Left hindlimb (tissue), 1 donor: ENCODE results near the gene KLK8.
"Not testable (repeated sequence)": the region's sequence is repeated elsewhere in the genome, so short reads cannot be mapped to it uniquely, and the experiment has no call there.

Experiments used
- DNase-seq: peaks from one replicate; pipeline ENCODE4 v3.0.0-alpha.2; 2018

Gene KLK8

DNA sequence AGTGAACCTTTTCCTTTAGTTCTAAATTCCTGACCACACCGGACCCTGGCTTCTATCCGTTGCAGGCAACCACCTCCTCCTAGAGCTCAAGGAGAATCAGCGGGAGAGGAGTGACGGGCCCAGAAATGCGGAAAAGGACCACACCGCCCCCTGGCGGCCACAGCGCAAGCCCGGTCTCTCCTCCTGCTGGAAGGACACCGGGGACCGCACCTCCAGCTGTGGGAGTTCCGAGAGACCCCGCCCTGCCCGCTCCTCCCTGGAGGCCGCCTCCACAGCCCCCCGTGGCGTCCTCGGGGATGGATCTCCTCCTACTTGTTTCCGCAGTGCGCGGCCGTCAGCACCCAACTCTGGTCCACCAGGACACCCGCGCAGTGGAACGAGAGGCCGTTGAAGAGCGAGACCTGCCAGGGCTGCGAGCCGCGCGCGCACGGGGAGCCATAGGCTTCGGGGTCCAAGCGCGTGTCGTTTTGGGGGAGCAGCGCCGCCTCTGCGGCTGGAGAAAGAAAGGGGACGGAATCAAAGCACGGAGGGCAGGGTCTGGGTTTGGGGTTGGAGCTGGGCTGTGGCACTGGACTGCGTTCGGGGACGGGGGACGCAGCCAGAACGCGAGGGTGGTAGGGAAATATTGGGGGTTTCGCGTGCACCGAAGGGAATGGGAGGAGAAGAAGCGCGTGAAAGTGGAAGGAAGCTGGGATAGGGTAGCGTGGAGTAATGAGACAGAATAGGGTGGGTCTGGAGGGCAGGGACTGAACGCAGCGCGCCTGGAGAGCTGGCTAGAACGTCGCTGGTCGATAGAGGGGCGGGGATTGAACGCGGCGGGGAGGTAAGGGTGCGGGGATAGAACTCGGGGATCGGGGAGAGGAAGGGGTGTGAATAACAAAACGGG, 15.6 kb upstream of the KLK8 start:
- no peak for DNase-seq

DNA sequence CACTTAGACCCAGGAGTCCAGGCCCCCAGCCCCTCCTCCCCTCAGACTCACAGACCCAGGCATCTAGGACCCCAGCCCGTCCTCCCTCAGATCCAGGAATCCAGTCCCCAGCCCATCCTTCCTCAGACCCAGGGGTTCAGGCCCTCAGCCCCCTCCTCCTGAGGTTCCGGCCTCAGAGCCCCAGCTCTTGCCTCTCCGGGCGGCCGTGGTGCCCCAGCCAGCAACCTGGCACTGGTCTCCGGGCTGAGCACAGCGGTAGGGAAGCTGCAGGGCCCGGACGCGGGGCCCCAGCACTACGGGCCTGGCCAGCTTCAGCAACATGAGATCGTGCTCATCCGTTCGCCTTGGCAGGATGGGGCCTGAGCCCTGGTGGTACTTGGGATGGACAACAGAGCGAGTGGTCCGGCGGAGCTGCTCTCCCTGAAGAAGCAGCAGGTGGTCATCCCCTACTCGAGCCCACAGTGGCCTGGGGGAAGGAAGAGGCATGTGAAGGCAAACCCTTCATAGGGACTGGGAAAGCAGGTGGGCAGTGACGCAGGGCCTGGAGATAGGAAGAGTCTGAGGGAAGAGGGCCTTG, 14.4 kb upstream of the KLK8 start:
- DNase-seq, result no peak

DNA sequence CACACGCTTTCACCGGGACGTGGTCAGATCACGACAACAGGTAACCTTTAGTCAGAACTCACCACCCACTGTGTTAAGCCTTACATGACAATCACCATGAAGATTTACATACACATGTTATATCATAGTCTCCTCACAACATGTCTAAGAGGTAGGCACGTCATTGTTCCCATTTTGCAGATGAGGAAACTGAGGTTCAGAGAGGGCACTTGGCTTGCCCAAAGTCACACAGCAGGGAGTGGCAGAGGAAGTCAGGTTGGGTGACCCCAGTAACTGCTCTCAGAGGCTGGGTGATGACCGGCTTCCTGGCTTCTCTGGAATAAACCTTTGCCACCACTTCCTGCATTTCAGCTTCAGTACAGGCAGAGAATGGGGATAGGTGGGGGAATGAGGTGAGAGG, 12.8 kb upstream of the KLK8 start:
- no peak for DNase-seq

DNA sequence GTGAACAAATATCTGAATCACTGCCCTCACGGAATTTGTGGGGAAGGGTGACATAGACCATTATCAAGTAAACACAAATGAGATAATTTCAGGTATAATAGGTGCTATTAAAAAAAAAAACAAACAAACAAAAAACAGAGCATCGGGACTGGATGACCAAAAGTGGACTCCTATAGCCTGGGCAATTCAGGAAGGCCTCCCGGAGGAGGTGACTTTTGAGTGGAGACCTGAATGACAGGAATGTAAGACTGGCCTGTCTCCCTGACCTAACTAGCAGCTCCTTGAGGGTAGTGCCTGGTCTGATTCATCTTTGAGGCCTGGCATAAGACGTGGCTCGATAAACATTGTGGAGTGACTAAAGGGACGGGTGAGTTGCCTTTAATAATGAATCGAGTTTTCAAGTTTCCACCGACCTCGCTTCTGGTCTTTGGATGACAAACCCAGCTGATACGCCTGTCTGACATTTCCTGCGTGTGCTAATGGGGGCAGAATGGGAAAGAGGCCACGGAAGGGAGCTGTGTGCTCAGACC, 11.3 kb upstream of the KLK8 start:
- no peak for DNase-seq

DNA sequence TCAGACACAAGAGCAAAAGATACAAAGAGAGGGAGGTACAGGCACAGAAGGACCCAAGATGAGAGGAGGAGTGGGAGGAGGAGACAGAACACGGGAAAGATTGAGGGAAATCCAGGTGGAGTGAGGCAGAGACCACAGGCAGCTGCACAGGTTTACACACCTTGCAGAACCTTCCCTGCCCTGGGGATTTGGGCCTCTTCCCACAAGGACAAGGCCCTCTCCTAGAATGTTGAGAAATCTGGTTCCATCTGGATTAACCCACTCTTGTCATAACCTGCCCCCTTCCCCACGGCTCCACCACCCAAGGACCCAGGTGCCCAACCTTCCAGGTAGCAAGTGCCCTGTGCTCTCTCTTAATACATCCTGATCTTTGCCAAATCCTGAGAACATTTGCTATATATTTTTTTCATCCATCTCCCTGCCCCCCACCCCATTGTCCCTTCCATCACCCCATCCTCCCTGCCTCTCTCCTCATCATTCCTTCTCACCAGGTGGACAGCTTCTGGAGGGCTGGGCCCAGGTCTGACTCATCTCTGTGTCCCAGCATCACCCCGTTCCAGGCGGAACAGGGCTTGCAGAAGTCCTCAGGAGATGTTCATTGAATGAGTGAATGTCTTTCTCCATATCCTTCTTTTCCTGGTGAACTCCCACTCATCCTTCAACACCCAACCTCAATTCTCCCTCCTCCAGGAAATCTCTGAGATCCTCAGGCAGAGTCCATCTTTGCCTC, 8.8 kb upstream of the KLK8 start:
- DNase-seq, result no peak

DNA sequence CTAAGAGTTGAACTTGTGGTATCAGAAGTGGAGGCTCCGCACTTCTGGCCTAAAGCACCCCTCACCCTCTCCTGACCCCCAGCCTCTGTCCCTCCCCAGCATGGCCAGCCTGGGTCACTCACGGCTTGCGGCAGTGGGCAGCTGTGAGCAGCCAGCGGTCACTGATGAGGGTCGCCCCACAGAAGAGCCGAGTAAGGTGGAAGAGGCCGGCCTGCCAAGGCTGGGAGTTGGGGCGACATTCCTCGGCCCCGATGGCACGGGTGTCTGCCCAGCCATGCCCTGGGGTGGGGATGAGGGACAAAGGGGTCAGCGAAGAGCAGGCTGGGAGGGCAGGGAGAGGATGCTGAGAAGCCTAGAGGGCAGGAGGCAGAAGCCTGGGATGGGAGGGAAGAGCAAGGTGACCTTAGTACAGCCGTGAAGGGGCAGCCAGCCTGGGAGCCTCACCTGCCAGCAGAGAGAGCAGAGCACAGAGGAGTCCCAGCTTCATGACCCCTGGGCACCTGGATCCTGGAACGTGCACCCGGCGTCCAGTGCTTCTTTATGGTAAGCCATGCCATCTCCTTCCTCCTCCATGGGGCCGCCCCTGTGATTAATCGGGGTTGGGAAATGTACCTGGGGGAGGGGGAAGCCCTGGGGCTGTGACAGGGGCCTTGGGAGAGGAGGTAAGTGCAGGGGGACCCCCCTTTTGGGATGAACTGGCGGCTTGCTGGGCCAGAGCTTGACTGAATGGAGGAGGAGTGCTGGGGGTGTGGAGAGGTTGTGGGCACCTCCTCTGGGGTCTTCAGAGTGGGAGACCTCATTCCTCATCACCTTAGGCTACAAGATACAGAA, 7.9 kb upstream of the KLK8 start:
- DNase-seq, result no peak

DNA sequence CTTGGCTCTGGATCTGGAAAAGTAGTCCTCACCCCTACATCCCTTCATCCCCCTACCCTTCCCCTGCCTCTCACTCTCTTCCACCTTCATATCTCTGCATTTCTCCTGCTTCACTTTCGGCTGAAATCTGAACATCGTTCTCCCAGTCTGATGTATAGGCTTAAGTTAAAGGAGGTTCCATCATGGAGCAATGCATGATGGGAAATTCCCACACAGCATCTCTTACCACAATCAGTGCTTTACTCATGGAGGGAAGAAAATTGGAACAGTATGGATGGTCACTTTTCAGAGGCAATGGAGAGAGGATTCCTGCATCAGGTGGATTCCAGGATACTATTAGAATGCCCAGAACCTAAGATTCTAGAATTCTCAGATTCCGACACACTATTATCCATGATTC, 6.1 kb upstream of the KLK8 start:
- DNase-seq, result no peak

DNA sequence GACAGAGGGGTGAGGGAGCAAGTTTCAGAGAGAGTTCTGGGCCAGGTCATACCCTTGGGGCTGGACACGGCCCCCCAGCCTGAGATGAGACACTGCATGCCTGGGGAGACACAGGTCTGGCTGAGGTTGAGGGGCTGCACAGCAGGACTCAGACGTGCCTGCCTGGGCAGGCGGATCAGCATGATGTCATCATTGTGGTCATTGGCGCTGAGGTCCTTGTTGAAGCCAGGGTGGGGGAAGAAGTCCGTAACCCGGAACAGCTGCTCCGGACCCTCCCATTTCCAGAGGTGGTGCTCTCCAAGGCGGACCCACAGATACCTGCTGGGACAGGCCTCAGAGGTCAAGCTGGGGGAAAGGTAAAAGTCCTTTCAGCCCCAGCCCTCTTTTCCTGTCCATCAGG, 5.0 kb upstream of the KLK8 start:
- DNase-seq, result no peak

DNA sequence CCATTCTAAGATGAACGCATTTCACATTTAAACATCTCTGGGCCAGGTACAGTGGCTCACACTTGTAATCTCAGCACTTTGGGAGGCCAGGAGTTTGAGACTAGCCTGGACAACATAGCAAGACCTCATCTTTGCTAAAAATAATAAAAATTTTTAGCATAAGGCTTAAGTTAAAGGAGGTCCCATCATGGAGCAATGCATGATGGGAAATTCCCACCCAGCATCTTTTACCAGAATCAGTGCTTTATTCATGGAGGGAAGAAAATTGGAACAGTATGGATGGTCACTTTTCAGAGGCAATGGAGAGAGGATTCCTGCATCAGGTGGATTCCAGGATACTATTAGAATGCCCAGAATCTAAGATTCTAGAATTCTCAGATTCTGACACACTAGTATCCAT, 3.8 kb upstream of the KLK8 start:
- DNase-seq, result no peak

DNA sequence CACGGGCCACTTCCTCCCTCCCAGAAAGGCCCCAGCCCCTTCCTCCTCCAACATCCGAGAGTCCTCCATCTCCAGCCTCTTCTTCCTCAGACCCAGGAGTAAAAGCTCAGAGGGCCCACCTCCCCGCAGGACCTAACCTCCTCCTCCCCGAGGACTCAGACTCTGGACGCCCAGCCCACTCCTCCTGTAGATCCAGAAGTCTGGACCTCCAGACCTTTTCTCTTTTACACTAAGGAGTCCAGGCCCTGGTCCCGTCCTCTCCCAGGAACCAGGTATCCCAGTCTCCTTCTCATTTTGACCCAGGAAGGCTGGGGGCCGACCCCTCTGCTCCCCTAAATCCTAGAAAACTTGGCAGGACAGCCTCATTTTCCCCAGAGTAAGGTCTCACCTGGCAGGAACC, 1.9 kb upstream of the KLK8 start:
- DNase-seq, result no peak

DNA sequence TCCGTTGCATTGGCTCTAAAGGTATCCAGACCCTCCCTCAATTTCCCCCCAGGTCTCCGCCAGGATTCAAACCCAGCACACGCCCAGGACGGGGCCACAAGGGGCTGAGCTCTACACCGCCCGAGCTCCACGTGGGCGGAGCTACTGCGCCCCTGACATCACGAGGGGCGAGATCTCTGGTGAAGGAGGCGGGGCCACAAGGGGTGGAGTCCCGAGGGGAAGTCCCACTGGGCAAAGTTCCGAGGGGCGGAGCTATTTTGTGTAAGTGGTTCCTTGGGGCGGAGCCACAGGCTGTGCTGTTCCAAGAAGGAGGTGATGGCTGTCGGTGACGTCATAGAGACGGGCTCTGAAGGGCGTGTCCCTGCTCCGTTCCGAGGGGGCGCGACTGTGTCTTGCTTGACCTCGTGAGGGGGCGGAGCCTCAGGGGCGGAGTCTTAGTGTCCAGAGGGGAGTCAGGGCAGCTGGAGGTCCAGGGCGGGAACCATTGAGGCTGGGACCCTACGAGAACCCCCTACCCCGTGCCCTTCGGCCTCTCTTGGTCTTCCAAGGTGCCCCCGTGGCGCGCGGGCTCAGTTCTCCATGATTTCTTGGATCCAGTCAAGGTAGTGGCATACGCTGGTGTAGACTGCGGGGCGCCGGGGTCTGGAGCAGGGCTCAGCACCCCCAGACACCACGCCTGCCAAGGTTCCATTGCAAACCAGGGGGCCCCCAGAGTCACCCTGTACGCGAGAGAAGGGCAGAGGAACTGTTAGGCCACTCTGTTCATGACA, 1.3 kb upstream of the KLK8 start:
- no peak for DNase-seq

DNA sequence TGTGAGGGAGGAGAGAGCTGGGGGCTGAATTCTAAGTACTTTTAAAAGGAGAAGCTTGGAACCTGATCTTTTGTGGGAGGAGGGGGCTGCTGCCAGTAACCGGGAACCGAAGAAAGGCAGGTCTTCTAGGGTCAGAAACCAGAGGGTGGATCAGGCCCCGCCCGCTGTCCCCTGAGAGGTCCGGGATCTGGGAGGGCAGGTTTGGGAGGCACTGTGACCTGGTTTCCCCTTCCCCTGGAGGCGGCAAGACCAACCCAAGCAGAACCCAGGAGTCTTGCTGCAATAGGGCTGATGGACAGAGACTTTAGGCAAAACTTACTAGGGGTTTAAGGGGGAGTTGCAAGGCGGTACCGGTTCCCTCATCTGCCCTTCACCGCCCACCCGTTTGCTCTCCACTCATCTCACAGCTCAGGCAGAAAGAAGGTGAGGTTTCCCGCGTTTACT, 707 bp upstream of the KLK8 start:
- DNase-seq, result no peak

DNA sequence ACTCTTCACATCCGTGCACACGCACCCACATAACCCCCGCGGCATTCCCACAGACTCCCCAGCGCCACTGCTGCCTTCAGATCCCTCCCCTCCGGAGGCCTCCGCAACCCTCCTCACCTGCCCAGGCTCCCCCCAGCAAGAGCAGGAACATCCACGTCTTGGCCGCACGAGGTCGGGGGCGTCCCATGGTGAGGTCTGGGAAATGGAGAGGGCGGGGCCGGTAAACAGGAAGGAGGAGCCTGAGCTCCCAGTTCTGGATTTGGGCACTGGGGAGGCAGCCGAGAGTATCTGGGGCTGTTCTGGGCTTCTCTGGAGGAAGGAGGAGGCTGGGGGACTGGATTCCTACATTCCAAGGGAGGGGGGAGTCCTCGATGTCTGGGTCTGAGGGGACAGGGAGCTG, 423 bp downstream of the KLK8 start:
- no peak for DNase-seq

DNA sequence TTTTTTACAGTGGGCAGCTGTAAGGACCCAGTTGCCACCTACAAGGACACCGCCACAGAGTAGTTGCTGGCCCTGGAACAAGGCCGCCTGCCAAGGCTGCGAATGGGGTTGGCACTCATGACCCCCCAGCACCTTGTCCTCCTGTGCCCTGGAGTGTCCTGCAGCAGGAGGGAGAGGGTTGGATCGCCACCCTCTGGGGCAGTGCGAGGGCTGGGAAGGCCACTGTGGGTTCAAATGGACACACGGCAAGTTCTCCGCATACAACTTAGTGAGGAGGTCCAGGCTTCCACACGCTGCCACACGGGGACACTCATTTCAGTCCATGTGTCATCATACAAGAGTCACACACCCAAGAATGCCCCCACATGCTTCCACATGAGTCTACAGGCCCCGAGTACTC, 978 bp downstream of the KLK8 start:
- DNase-seq, result no peak

DNA sequence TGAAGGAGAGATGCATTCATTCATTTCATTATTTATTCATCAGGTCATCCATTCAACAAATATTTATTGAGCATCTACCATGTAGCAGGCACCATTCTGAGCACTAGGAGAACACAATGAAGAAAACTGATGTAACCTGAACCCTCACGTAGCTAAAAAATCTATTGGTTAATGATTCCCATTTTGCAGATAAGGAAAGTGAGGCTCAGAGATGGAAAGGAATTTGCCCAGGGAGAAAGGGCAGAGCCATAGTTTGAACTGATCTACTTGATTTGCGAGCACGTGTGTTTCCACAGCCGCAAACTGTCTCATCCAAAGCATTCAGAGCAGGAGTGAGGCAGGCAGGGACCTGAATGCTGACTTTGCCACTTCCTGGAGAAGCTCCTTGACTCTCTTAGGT, 2.7 kb downstream of the KLK8 start:
- DNase-seq, result no peak

DNA sequence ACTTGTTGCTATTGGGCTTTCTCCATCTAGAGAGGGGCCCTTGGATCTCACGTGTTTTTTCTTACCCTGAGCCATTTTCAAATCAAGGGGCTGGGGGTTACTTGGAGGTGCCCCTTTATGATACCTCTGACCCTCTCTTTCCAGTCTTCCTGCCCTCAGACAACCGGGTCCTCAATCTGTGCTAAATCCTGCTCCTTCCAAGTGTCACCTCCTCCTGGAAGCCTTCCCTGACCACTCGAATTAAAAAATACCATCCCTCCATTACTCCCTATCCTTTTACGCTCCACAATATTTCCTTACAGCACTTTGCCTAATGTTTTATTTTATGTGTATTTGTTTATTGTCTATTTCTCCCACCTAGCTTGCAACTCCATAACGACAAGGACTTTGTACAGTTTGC, 3.3 kb downstream of the KLK8 start:
- DNase-seq, result no peak

DNA sequence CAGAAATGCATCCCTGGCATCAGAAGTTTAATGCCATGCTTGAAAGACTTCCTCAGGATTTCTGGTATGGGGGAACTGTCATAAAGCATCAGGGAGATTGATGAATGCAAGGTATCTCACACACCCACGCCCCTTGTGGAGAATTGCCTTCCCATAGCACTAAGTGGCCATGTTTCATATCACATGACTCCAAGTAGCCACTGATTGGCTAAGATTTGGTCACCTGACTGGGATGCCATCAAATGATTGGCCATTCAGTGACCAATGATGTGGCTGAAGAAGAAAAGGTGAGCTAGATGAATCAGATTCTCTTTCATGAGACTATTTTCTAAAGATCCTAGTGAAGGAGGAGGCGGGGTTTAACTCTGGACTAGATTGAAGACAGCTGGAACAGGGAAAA, 7.3 kb downstream of the KLK8 start:
- no peak for DNase-seq

DNA sequence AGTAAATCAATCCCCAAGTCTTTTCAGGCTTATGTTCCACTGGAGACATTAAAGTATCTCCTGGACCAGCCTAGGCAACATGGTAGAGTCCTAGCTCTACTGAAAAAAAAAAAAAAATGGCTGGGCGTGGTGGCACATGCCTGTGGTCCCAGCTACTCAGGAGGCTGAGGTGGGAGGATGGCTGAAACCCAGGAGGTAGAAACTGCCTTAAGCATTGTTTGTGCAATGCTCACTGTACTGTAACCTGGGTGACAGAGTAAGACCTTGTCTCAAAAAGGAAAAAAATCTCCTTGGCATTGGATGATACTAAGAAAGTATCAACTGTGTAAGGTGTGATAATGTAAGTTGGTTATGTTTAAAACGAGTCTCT, 8.8 kb downstream of the KLK8 start:
- no peak for DNase-seq

DNA sequence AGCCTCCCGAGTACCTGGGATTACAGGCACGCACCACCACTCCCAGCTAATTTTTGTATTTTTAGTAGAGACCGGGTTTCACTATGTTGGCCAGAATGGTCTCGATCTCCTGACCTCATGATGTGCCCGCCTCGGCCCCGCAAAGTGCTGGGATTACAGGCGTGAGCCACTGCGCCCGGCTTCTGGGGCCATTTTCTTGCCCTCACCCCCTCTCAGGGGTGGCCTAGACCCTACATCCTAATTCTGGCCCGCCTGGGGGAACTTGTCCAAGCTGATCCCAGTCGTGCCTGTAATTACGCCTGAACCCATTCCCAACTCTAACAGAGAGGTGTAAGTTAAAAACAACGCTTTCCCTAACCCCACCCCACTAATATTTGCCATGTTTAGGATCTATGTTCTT, 17.0 kb downstream of the KLK8 start:
- not testable (repeated sequence) for DNase-seq

DNA sequence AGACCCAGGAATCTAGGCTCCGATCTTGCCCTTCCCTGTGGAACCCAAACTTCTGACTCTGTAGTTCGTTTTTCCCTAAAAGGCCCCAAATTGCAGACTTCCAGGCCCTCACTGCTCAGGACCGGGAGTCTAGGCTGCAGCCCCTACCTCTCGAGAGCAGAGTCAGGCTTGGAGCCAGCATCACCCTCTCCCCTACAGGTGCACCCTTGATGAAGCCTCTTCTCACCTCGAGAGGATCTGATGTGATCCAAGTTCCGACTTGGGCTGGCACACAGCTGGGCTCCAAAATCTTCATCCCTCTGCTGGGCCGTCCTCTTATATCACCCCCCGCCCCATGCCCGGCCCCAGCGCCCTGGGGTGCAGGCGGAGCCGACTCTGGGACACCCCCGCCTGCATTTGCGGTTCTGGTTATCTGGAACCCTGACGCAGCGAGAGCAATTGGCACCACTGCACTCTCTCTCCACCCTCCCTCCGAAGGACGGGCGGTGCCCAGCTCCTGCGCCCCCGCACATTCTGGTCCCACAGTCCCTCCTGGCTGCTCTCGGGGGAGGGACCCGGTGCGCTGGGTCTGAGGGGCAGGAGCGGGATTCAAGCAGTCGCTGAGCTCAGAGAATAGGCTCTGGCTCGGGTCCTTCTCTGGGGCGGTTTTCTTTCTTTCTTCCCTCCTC, 17.6 kb downstream of the KLK8 start, which contains the start of gene KLK7:
Gene KLK7 (minus strand): TSS at position 293 of the 668 bp plus-strand sequence. CDS start 1,518 bp downstream, outside the sequence.
- no peak for DNase-seq

DNA sequence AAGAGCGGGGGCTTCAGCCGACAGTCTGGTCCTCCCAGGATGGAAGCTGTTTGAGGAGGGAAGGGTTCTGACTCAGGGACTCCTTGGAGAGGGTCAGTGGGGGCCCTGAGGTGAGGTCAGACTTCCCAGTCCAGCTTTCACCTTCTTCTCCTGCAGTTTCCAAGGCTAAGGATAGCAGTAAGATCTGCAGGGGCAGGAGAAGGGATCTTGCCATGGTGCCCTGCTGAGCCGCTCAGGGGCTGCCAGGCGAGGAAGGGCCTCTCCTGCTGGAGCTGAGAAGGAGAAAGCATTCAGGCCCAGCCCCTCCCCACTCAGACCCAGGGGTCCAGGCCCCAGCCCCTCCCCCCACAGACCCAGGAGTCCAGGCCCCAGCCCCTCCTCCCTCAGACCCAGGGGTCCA, 19.2 kb downstream of the KLK8 start:
- no peak for DNase-seq
